Measurements from ENCODE around the gene BLOC1S2.
"Not testable (repeated sequence)": the region's sequence is repeated elsewhere in the genome, so short reads cannot be mapped to it uniquely, and the experiment has no call there.

The BLOC1S2 gene

DNA sequence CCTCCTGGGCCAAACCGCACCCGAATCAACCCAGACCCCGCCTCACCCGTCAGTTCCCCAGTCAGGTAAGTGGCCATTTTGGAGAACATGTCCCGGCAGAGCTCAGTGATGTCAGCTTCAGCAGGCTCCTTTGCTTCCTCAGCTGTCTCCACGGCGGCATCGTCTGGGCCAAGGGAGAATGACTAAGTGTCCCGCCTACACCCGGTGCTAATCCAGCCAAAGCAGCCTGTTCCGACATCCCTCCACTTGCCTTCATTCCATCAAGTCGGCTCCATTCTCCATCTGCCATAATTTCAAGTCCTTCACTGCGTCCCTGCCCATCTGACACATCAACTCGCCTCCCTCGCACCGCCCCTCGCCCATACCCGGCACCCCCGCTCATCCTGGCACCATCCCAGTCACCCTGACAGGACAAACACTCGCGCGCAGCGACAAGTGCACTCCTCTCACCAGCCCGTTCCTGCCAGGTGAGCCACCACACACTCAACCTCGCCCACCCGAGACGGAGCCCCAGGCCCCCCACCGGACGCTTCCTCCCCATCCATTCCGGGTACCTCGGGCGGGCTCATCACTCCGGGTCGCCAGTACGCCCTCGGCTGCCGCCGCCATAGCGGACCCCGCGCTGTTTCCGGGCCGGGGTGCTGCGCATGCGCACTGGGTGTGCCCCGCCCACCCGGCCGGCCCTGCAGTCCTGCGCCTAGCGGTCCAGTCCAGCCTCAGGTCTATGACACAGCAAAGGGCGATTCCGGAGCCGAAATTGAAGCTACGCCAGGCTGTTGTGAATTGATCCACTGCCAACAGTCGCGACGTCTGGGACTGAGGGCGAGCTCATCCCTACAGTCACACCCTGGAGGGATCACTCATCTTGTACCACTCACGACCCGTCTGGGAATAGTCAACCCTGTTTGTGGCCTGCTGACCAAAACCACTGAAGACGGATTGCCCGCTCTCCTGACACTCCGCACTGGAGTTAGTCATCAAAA is at the start of gene BLOC1S2:
TSS of gene BLOC1S2 (minus strand) at position 630 of the 983 bp plus-strand sequence. CDS start at position 609, 21 bp downstream.
- peak; percentile 70 for DNase-seq (ENCODE audit: low read depth)

DNA sequence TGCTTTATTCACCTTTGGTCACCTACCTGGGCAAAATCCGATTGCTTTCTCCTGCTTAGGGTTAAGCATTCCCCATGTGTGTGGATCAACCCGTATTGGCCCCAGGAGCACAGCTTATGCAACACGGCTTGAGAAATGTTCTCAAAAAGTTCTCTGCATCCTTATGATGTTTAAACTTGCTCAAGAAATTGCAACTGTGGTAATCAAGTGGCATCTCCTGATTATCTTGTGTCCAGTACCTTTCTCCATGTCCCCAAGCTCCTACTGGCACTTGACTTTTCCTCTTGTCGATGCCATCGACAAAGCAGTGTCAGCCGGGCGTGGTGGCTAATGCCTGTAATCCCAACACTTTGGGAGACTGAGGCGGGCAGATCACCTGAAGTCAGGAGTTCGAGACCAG is 48.3 kb upstream of the BLOC1S2 start:
- DNase-seq (ENCODE audit: low read depth) = no peak

DNA sequence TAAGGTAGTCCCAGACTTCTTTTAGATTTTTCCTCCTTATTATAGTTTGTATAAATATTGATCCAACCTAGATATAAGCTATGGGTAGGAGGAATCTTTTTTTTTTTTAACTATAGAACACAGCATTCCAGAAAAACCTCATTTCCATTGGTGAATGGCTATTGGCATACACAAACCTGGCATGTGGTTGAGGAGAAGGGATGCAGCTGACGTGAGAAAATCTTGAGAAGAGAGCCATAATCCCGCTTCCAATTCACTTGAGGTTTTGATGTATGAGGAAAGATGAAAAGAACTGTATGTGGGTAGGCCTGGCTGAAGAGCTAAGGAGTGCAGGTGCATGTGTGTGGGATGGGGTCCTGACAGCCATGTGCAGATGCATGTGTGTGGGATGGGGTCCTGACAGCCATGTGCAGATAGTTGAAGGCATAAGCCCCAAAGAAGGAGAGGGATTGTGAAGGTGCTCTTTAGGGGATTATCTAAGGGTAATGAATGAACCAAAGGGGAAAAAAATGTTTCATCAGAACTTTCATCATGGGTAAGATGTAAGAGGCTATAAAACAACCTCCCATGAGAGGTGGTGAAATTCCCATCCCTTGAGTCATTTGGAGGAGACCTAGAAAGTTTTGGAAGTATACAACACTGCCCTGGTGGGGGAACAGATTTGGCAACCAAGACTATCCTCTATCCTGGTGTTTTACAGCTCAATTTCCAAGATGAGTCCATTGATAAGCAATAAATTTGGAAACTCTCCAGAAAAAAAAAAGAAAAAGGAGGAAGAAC is 47.4 kb upstream of the BLOC1S2 start:
- DNase-seq (ENCODE audit: low read depth) = no peak

DNA sequence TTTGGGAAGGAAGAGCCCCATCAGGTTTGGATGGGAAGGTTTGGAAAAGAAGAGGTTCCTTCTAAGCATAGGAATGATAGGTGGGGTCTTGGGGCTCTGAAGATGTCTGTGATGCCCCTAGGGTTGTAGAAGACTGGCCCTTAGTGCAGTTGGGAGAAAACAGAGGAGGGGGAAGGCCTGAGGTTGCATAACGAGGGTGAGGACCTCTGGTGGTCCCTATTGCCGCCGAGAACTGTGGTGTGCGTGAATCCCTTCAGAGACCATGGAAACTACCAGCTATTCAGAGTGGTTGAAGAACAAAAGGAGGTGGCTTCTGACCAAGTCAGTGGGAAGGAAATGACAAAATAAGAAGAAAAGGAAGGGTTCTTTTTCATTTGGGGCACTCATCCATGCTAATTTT is 46.6 kb upstream of the BLOC1S2 start:
- no peak for DNase-seq (ENCODE audit: low read depth)

DNA sequence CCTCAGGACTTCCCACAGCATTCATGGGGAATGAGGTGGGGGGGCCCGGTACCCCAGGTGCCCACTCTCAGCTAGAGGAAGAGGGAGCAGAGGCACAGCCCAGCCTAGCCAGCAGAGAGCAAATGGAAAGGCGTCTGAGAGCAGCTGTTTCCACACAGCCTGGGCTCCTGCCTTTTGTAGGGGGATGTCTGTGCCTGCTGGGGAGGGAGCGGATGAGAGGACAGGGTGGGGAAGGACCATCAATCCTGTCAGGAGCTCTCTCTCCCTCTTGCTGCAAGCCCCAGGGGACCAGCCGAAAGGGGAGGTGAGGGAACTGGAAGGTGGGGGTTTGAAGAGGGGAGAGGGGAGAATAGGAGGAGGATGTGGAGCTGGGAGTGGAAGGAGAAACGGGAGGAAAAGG is 43.6 kb upstream of the BLOC1S2 start, which contains the start of gene PKD2L1:
TSS of gene PKD2L1 (minus strand) at position 150 of the 400 bp plus-strand sequence. CDS start at position 25, 125 bp downstream.
- no peak for DNase-seq (ENCODE audit: low read depth)

DNA sequence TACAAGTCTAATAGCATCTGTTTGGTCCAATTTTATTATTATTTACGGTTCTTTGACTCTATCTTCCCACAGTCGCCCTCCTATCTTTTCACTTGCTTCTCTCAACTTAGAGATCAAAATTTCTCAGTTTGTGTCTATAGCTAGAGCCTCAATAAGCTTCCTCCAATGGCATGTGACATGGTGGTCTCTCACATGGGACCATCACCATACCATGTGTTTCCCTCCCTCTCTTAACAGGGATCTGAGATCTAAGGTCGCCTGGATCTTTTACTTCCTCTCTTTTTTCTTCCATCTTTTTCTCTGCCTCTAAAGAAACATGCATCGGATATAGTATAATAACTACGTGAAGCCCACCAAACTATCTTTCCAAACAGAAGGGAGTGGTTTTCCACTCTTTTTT is 41.7 kb upstream of the BLOC1S2 start:
- no peak for DNase-seq (ENCODE audit: low read depth)

DNA sequence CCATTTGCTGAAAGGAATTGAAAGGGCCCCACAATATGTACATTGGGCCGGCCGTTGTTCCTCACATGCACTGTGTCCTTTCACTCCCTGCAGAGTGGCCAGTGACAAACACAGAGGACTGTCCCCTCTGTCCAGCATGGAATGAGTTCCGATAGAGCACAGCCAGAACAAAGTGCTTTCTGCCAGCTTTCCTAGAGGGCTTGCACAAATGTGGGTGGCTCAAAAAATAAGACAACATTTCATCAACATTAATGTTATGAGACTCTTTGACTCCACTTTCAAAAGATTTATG is 41.2 kb upstream of the BLOC1S2 start:
- DNase-seq (ENCODE audit: low read depth) = no peak

DNA sequence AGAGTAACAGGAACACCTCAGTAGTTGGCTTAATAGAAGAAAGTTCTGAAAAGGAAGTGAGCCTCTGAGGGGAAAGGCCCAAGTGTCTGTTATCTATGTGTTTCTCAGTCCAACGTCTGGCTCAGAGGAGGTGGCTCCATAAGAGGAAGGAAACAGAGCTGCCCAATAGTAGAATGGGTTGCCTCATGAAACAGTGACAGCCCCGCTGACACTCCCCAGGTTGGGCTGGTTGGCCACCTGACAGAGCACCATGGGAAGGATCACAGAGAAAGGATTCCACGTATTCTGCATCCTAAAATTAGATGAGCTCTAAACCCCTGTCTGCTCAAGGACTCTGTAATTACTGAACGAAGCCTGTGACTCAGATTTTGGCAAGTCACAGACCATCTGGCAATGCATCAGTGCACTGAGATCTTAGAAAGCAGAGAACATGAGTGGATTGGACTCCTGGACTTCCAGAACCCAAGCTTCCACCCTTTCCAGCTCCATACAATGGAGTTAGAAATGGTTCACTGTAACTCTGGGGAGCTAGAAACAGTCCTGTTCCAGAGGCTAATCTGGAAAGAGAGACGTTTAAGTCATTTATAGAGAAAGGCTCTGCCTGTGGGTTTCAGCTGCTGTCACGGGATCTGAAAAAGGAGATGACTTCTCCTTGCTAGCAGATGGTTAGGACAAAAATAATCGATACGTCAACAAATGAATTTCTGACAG is 40.7 kb upstream of the BLOC1S2 start:
- no peak for DNase-seq (ENCODE audit: low read depth)

DNA sequence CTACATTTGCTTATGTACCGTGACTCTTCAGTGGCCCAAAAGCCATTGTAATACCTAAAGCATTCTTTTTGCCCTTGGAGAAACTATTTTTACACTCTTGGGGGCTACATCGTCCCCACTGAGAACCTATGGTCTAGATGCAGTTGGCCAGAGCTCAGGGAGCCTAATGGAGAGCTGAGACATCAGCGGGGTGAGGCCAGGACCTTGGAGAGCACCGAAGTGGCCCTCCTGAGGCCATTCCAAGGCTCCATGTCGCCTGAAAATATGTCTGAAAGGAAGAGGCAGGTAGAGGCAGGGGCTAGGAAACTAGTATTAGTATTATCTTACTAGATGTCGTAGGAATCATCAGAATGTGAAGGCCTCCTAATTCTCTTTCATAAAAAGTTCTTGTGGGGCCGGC is 38.7 kb upstream of the BLOC1S2 start:
- DNase-seq (ENCODE audit: low read depth) = no peak

DNA sequence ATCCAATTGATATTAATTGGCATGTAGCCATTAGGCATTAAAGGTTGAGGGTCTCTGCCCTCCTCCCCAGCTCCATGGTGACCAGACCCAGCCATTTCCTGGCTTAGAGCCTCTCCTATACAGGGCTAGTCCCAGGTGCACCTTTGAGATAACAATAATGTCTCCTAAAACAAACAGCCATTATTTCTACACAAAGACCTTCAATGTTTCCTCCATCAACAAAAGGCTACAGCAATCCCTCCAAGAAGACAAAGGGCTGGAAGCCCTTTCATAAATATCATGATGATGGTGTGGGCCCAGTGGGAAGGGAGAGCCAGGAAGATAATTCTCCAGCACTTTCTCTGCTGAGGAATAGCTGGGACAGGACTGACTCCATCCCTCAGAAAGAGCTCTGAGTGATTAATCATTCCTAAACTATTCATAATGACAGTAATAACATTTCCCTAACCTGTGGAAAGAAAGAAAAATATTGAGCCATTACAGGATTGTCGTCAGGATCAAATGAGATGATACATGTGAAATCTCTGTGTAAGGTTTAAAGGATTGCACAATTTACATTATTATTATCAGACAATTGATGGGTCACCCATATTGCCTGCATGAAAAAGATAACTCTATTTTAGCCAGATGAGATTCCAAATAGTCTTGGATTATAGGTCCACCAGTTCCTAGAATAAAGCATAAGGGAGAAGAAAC is 33.4 kb upstream of the BLOC1S2 start:
- no peak for DNase-seq (ENCODE audit: low read depth)

DNA sequence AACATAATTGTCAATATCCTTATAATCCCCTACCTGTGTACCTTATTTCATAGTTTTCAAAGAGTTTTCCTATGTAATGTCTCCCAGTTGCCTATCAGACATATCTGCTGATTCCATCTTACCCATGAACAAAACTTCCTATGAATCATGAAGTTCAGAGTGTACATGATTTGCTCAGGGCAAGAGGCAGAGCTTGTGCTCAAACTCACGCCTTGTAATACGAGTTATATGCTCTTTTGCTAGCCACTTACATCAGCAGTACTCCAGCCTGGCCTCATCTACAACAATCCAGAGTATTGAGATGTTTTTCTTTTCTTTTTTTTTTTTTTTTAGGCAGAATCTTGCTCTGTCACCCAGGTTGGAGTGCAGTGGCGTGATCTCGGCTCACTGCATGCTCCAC is 31.7 kb upstream of the BLOC1S2 start:
- no peak for DNase-seq (ENCODE audit: low read depth)

DNA sequence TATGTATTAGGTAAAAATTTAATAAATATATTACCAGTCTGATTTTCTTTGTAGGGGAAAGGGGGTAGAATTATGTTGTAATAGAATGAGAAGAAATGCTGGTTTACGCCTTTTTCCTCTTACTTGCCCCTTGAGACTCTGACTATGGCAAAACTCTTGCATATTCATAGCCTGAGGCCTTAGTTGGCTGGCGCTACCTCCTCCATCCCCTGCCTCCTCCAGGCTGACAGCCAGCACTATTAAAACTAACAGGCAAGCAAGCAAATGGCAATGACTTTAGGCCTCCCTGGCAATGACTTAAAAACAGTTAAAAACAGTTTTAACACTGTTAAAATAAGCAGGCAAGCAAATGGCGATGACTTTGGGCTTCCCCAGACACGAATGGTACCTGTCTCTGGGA is 29.1 kb upstream of the BLOC1S2 start:
- no peak for DNase-seq (ENCODE audit: low read depth)

DNA sequence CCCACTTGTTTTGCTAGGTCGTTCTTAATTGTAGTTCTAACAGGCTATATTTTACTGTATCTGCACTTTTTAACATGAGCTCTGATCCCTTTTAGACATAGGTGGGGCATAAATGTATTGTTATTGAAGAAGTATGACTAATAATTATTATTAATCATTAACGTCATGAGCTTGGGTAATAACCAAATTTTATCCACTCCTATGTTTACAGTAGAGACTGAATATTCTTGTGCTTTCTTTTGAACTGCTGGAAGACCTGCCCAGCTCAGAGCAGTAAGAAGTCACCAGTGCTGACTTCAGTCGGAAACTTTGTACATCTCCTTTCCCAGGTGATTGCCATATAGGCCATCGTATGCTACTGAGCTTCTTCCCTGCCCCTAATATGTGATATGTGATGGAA is 24.8 kb upstream of the BLOC1S2 start:
- DNase-seq (ENCODE audit: low read depth) = no peak

DNA sequence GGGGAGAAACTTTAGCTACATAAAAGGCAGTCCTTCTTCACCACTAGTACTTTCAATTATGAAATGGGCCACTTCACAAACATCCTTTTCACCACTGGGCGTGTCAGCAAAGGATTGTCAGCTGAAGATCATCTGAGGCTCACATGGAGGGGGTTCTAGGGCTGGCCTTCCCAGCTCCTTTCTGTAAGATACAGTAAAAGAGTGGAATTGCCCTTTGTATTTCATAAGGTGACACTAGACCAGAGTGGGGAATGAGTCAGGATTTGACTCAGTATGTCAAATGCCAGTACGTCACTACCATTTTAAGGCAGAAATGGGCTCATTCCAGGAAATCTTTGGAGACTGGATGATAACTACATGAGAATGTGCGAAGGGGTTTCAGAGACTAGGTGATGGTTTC is 21.2 kb upstream of the BLOC1S2 start:
- no peak for DNase-seq (ENCODE audit: low read depth)

DNA sequence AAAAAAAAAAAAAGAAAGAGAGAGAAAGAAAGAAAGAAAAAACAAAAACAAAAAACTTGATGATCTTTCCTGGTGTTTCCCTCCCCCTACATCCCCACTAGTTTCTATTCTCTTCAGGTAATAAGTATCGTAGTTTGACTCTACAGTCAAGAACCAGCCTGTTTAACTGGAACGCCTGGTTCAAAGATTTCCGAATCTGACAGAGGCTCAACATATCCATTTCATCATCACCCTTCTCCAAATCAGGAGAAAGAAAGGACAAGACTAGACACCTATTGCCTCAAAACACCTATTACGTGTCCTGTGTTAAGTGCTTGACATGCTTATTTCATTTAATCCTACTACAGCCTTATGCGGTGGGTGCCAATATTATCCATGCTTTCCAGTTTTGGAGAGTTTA is 20.4 kb upstream of the BLOC1S2 start:
- no peak for DNase-seq (ENCODE audit: low read depth)

DNA sequence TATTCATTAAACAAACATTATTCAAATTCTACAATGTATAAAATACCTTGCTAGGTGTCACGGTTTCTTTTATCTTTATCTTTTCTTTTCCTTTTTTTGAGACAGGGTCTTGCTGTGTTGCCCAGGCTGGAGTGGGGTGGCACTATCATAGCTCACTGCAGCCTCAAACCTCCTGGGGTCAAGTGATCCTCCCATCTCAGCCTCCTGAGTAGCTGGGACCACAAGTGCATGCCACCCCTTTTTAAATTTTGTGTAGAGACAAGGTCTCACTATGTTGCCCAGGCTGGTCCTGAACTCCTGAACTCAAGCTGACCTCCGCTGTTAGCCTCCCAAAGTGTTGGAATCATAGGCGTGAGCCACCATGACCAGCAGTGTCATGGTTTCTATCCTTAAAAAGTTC is 17.9 kb upstream of the BLOC1S2 start:
- DNase-seq (ENCODE audit: low read depth) = no peak

DNA sequence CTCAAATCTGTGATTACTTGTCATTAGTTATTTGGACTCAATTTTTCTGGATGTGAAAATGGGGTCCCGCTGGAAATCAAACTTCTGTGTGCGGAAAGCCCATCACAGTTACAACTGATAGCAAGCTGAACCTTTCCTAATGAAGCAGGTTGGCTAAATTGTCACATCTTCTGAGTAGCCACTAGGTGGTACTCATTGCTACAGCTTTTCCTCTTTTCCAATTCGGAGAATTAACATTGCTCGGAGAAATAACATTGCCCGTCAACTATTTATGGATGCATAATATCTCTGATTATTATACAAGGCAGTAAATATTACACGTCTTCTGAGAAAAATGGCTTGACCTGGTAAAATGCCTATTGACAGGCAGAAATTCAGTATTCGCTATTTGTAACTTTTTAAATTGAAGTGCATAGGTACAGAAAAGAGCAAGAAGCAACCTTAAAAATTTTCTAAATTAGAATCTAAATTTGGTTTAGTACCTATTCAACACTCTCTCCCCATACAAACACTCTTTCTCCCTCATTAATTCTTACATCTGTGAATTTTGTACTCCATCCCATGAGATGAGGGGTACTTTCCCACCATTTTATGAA is 17.3 kb upstream of the BLOC1S2 start:
- no peak for DNase-seq (ENCODE audit: low read depth)

DNA sequence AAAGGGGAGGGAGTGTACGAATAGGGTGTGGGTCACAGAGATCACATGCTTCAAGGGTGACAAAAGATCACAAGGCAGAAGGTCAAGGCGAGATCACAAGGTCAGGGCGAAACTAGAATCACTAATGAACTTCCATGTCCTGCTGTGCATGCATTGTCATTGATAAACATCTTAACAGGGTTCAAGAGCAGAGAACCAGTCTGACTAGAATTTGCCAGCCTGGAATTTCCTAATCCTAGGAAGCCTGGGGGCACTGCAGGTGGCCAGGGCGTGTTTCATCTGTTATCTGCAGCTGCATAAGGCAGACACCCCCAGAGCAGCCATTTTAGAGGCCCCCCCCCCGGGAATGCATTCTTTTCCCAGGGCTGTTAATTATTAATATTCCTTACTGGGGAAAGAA is 14.6 kb upstream of the BLOC1S2 start:
- DNase-seq (ENCODE audit: low read depth) = not testable (repeated sequence)

DNA sequence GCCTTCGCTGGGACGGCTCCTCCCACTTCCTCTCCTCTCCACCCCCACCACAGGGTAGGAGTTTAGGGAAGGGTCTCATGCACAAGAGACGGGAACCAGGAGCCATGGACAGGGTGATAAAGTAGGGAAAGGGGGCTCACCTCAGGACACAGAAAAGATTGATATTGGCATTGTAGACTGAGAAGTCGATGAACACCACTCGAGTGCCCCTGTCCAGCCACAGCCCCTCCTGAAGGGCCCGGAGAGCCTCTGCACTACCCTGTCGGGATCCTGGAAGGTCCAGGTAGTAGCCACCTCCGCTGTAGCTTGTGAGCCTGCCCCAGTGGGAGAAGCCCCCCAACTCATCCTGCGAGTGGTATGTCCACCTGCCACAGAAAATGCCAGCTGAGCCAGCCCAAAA is 10.8 kb upstream of the BLOC1S2 start:
- DNase-seq (ENCODE audit: low read depth) = no peak

DNA sequence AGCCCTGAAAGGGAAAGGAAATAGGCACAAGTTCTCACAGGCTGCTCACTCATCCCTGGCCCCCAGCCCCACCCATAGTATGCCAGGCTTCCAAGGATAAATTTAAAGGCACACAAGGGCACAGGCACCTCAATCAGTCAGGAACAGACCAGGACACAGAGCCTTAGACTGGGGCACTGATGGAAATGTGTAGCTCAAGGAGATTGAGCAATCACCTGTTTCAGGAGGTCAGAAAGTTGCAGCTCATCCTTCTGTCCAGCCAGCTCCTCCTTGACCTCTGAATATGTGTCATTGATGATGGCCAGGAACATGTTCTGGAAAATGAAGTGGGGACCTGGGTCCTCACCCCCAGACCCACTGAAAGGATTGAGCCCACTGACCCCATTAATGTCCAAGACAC is 6.6 kb upstream of the BLOC1S2 start:
- no peak for DNase-seq (ENCODE audit: low read depth)

DNA sequence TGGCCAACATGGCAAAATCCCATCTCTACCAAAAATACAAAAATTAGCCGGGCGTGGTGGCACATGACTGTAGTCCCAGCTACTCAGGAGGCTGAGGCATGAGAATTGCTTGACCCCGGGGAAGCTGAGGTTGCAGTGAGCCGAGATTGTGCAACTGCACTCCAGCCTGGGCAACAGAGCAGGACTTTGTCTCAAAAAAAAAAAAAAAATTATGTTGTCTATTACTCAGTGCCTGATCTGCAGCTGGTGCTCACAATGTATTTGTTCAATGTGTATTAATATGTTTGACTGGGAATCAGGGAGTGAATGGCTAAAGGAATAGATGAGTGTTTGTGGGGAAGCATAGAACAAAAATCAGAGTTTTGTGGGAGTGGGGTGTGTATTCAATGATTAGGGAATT is 5.8 kb upstream of the BLOC1S2 start:
- DNase-seq (ENCODE audit: low read depth) = not testable (repeated sequence)

DNA sequence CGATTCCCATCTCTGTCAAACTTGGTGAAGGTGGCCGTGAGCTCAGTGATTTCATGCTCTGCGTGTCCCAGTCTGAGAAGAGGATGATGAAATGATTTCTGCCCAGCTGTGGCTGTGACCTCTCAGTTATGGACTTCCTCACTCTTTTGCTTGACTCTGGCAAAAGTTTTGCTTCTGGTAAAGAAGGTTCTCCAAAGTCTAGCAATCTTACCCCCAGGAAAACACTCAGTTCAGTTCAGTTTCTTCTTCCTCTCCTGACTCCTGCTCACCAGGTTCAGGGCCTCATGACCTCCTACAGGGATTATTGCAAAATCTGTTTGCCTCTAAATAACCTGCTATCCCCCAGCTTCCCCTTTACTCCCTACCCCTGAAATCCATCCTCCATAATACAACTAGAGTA is 4.9 kb upstream of the BLOC1S2 start:
- no peak for DNase-seq (ENCODE audit: low read depth)

Measured in T-helper 22 cell (primary cell).